T47D (cell line): ENCODE results near the gene BRCC3.

Experiments used
- DNase-seq, 2 experiments: peaks; one replicate each; pipeline versions ENCODE4 v3.0.0 to v3.0.0-alpha.2; 2011 to 2012; ENCODE audit warnings: low read depth in 1 of 2, low spot score in 1 of 2
- JUND ChIP-seq: IDR thresholded peaks from 2 replicates; pipeline ENCODE4 v1.6.1; 2012; ENCODE audit warnings: low read depth
- in situ Hi-C: cut with HindIII; loops from 2 replicates; pipeline ENCODE4 v1.10.0; 2016; ENCODE audit warnings: low sequenced_read_pairs, low pct_unique_long_range_greater_than_20kb

The BRCC3 gene

DNA sequence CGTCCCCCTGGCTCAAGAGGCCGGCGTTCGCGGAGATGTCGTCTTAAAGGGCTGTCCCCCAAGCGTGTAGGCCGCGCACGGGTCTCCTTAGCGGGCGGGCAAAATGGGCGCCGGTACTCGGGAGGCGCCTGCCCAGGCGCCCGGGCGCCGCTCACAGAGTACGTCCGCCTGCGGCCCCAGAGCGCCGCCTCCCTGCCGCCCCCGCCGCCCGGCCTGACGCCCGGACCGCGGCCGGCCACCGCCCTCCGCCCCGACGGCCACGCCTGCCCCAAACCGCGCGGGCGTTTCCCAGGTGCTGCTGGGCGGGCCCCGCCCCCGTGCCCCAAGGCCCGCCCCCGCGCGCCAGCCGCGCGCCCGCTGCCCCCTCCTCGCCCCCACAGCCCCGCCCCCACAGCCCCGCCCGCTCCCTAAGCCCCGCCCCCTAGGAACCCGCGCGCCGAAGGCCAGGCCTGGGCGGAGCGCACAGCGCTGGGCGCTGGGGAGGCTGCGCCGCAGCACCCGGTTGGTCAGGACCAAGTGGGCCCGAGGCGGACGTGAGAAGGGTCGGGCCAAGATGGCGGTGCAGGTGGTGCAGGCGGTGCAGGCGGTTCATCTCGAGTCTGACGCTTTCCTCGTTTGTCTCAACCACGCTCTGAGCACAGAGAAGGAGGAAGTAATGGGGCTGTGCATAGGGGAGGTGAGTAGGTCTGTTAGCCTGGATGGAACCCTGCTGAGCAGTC, at the start of gene BRCC3, which contains the start of the genes CMC4 and MTCP1:
Gene BRCC3 (plus strand): TSS at position 534 of the 719 bp plus-strand sequence. CDS start 20 bp downstream, at position 554.
Gene CMC4 (minus strand): TSS at position 162 of the 719 bp plus-strand sequence. CDS start 7,113 bp downstream, outside the sequence.
Gene MTCP1 (minus strand): TSS at position 162 of the 719 bp plus-strand sequence. CDS start 5,126 bp downstream, outside the sequence.
- no peak for TF ChIP-seq JUND

DNA sequence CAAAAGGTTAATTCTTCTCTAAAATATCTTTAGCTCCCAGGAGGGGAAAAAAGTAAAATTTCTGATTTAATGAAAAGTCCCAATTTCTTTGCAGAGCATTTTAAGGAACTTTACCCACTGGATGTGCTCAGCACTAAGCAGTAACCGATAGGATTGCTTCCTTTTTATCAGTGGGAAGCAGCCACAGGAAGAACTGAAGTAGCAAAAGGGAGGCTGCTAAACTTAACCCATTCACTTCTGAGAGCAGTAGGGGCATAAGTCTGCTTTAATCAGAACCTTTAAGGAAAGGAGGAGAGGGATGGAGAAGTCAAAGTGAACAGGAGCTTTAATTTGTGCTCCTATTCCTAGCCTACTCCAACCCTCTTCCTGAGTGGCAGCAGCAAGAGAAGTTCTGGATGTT, 48.7 kb upstream of the BRCC3 start, which contains the start of gene F8:
Gene F8 (minus strand): TSS at position 139 of the 400 bp plus-strand sequence. CDS start 171 bp downstream, outside the sequence.
- no peak for TF ChIP-seq JUND
- in situ Hi-C loops, result no loop called here
- no peak for DNase-seq

More for the DNA sequence above, at the start of gene BRCC3, which contains the start of the genes CMC4 and MTCP1:
- DNase-seq, result peak; percentile 69 to 83
- in situ Hi-C loops, result no loop called here

GRCh38 chrX:155023907-155024833, 47.1 kb upstream of the BRCC3 start:
- in situ Hi-C loops, result no loop called here
- no peak for TF ChIP-seq JUND
- DNase-seq, result no peak

DNA sequence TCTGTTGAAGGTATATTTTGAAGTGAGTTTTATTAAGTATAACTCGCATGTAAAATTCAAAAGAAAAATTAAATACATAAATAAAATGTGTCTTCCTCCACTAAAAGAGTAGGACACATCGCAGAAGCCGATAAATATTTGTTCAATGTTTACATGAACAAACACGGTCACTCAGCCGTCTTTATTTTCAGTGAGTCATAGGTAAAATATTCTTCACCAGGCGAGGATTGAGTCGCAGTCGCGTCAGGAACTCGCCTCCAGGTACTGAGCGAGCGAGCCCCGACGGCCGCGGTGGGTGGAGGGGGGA, 44.9 kb upstream of the BRCC3 start:
- peak; percentile 27; the same call in 1 of the 2 replicates for TF ChIP-seq JUND
- in situ Hi-C loops, result no loop called here
- DNase-seq, result no peak

- in situ Hi-C loops, result no loop called here
- DNase-seq, result peak; percentile 13 to 95
- TF ChIP-seq JUND, result no peak
Measured at GRCh38 chrX:155026727-155027508, 44.4 kb upstream of the BRCC3 start, which contains the start of gene FUNDC2. FUNDC2 (plus strand) TSS chrX:155026844; CDS start chrX:155026939, 95 bp downstream.

- TF ChIP-seq JUND, result no peak
- peak in 1 of 2 experiments; percentile 12 for DNase-seq
- in situ Hi-C loops, result no loop called here
Measured at GRCh38 chrX:155027509-155028066, 43.7 kb upstream of the BRCC3 start.

DNA sequence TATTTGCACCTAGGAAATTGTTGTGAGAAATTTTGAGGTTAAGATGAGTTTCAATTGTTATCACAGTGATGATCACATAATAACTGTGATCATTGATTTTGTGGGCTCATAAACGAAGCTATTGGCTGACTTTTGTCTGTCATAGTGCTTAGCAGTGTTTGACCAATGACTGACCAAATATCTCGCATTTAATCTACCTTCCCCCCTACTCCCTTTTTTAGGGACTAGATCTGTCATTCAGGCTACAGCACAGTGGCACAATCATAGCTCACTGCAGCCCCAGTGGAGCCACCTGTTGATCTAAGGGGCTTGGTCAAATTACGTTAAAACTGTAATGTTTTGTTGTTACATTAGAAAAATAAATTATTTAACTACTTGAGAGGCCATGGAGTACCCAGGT, 43.2 kb upstream of the BRCC3 start:
- DNase-seq, result no peak
- in situ Hi-C loops, result no loop called here
- TF ChIP-seq JUND, result no peak

GRCh38 chrX:155028877-155029291, 42.4 kb upstream of the BRCC3 start:
- TF ChIP-seq JUND, result no peak
- in situ Hi-C loops, result no loop called here
- no peak for DNase-seq

DNA sequence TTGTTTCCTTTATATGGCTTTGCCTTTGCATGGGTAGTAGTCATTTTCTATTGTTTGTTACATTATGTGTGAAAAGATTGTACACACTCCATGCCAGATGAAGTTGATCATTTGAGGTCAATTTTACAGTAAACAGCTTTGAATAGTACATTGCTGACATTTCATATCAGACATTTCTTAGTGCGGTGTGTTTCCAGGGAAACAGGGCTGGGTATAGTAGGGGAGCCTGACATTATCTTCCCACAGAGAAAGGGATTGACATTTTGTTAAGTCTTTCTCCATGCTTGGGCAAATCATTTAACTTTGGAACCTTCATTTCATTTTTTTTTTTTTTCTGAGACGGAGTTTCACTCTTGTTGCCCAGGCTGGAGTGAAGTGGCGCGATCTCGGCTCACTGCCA, 39.7 kb upstream of the BRCC3 start:
- in situ Hi-C loops, result no loop called here
- DNase-seq, result no peak
- no peak for TF ChIP-seq JUND

DNA sequence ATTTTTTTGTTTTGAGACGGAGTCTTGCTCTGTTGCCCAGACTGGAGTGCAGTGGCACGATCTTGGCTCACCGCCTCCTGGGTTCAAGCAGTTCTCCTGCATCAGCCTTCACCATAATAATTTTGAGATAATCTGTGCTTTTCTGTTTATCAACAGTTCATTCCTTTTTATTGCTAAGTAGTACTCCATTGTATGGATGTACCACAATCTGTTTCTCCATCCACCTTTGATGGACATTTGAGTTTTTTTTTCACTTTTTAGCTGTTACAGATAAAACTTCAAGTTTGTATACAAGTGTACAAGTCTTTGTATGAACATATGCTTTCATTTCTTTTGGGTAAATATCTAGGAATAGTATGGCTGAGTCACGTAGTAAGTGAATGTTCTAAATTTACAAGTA, 35.6 kb upstream of the BRCC3 start:
- in situ Hi-C loops, result no loop called here
- no peak for DNase-seq
- no peak for TF ChIP-seq JUND

- DNase-seq, result no peak
- in situ Hi-C loops, result no loop called here
- TF ChIP-seq JUND, result no peak
Measured at GRCh38 chrX:155046129-155046810, 25.0 kb upstream of the BRCC3 start.
